H9 (cell line): Measurements from ENCODE around the gene BCAS3. TPM values are rescaled to one million over a fixed set of nuclear protein-coding genes. Genes with fewer than 3 reads are reported as not detected.

Source experiments
- DNase-seq: peaks from one replicate; pipeline ENCODE4 v3.0.0-alpha.2; 2017
- H2AFZ ChIP-seq: one replicate; pipeline ENCODE4 v1.6.1; 2013; ENCODE audit warnings: mild to moderate bottlenecking, low read length, control low read depth, moderate library complexity
- H2AK5ac ChIP-seq: 2 replicates; pipeline ENCODE4 v1.6.1; 2013; ENCODE audit warnings: low read length, control low read depth, mixed read lengths; ENCODE audit not compliant: insufficient read length
- H2BK120ac ChIP-seq: one replicate; pipeline ENCODE4 v1.6.1; 2013; ENCODE audit warnings: low read depth, mild to moderate bottlenecking, low read length, control low read depth, inconsistent platforms; ENCODE audit not compliant: poor library complexity, severe bottlenecking
- H2BK12ac ChIP-seq: 2 replicates; pipeline ENCODE4 v1.6.1; 2013; ENCODE audit warnings: low read length, control low read depth, mixed read lengths, low read depth; ENCODE audit not compliant: insufficient read length
- H2BK15ac ChIP-seq: 2 replicates; pipeline ENCODE4 v1.6.1; 2013; ENCODE audit warnings: low read depth, low read length, control low read depth
- H2BK20ac ChIP-seq: one replicate; pipeline ENCODE4 v1.6.1; 2013; ENCODE audit warnings: low read depth, mild to moderate bottlenecking, low read length, control low read depth, inconsistent platforms; ENCODE audit not compliant: poor library complexity, severe bottlenecking
- H2BK5ac ChIP-seq: 2 replicates; pipeline ENCODE4 v1.6.1; 2013; ENCODE audit warnings: low read length, control low read depth, mixed read lengths; ENCODE audit not compliant: insufficient read length
- H3K14ac ChIP-seq: 2 replicates; pipeline ENCODE4 v1.6.1; 2013; ENCODE audit warnings: low read length, control low read depth; ENCODE audit not compliant: insufficient read depth
- H3K18ac ChIP-seq: 2 replicates; pipeline ENCODE4 v1.6.1; 2013; ENCODE audit warnings: low read depth, mild to moderate bottlenecking, mixed read lengths, low read length, control low read depth; ENCODE audit not compliant: insufficient read length
- H3K23ac ChIP-seq: 2 replicates; pipeline ENCODE4 v1.6.1; 2013; ENCODE audit warnings: low read length, control low read depth, mixed read lengths, low read depth; ENCODE audit not compliant: insufficient read length
- H3K23me2 ChIP-seq: 2 replicates; pipeline ENCODE4 v1.6.1; 2013; ENCODE audit warnings: low read depth, mild to moderate bottlenecking, mixed read lengths, low read length, control low read depth; ENCODE audit not compliant: insufficient read length, poor library complexity, severe bottlenecking
- H3K27ac ChIP-seq: 2 replicates; pipeline ENCODE4 v1.5.1; 2013; ENCODE audit warnings: low read length, control low read depth, mixed read lengths, low read depth; ENCODE audit not compliant: insufficient read length
- H3K27me3 ChIP-seq: 2 replicates; pipeline ENCODE4 v1.6.1; 2013; ENCODE audit warnings: low read length, control low read depth, inconsistent platforms; ENCODE audit not compliant: insufficient read depth
- H3K4ac ChIP-seq: 2 replicates; pipeline ENCODE4 v1.6.1; 2013; ENCODE audit warnings: low read depth, mild to moderate bottlenecking, control low read depth, inconsistent platforms, low read length, moderate library complexity
- H3K4me1 ChIP-seq: 2 replicates; pipeline ENCODE4 v1.6.1; 2013; ENCODE audit warnings: low read length, control low read depth, inconsistent platforms; ENCODE audit not compliant: insufficient read depth
- H3K4me2 ChIP-seq: 2 replicates; pipeline ENCODE4 v1.6.1; 2013; ENCODE audit warnings: low read length, control low read depth, mixed read lengths; ENCODE audit not compliant: insufficient read length, insufficient read depth
- H3K56ac ChIP-seq: 2 replicates; pipeline ENCODE4 v1.6.1; 2013; ENCODE audit warnings: low read depth, mild to moderate bottlenecking, mixed read lengths, low read length, control low read depth; ENCODE audit not compliant: insufficient read length
- H3K79me1 ChIP-seq: 2 replicates; pipeline ENCODE4 v1.6.1; 2013; ENCODE audit warnings: low read depth, mild to moderate bottlenecking, moderate library complexity, low read length, control low read depth, inconsistent platforms; ENCODE audit not compliant: insufficient read depth, poor library complexity, severe bottlenecking
- H3K79me2 ChIP-seq: 2 replicates; pipeline ENCODE4 v1.6.1; 2013; ENCODE audit warnings: low read length, control low read depth, inconsistent platforms; ENCODE audit not compliant: insufficient read depth
- H3K9ac ChIP-seq: 2 replicates; pipeline ENCODE4 v1.6.1; 2013; ENCODE audit warnings: low read length, control low read depth, mixed read lengths; ENCODE audit not compliant: insufficient read length; ENCODE audit errors: extremely low read depth
- H3K9me3 ChIP-seq: one replicate; pipeline ENCODE4 v1.6.1; 2013; ENCODE audit warnings: low read depth, low read length, inconsistent platforms; ENCODE audit not compliant: control insufficient read depth
- H3T11ph ChIP-seq: one replicate; pipeline ENCODE4 v1.6.1; 2013; ENCODE audit warnings: mild to moderate bottlenecking, low read length, control low read depth, inconsistent platforms
- H4K20me1 ChIP-seq: one replicate; pipeline ENCODE4 v1.6.1; 2013; ENCODE audit not compliant: control insufficient read depth, insufficient read length, insufficient read depth
- H4K5ac ChIP-seq: 2 replicates; pipeline ENCODE4 v1.6.1; 2013; ENCODE audit warnings: low read depth, mild to moderate bottlenecking, mixed read lengths, low read length, control low read depth; ENCODE audit not compliant: insufficient read length
- H4K8ac ChIP-seq: replicated peaks from 2 replicates; pipeline ENCODE4 v1.6.1; 2013; ENCODE audit warnings: low read length, control low read depth, mixed read lengths, low read depth; ENCODE audit not compliant: insufficient read length
- H4K91ac ChIP-seq: 2 replicates; pipeline ENCODE4 v1.6.1; 2013; ENCODE audit warnings: low read depth, mild to moderate bottlenecking, moderate library complexity, mixed read lengths, low read length, control low read depth; ENCODE audit not compliant: insufficient read length
- H3K27ac Mint-ChIP-seq, 3 experiments: 2 replicates in 2 of 3; 3 replicates in 1 of 3; pipeline ENCODE4 v1.8.0; 2020 to 2021; ENCODE audit warnings: mixed read lengths in 3 of 3, mild to moderate bottlenecking in 1 of 3, moderate library complexity in 1 of 3
- H3K27me3 Mint-ChIP-seq: 2 replicates; pipeline ENCODE4 v1.8.0; 2021; ENCODE audit warnings: low read depth, mild to moderate bottlenecking, moderate library complexity, mixed read lengths
- H3K36me3 Mint-ChIP-seq, 3 experiments: 2 replicates in 2 of 3; 3 replicates in 1 of 3; pipeline ENCODE4 v1.8.0; 2020 to 2021; ENCODE audit warnings: low read depth in 3 of 3, mixed read lengths in 3 of 3; ENCODE audit not compliant: insufficient read depth in 1 of 3
- H3K4me1 Mint-ChIP-seq, 2 experiments: 2 replicates each; pipeline ENCODE4 v1.8.0; 2020; ENCODE audit warnings: mixed read lengths in 2 of 2
- H3K4me3 Mint-ChIP-seq, 2 experiments: 2 replicates in 1 of 2; 3 replicates in 1 of 2; pipeline ENCODE4 v1.8.0; 2020 to 2021; ENCODE audit warnings: mild to moderate bottlenecking in 2 of 2, mixed read lengths in 2 of 2, moderate library complexity in 1 of 2
- H3K9me3 Mint-ChIP-seq, 2 experiments: 2 replicates in 1 of 2; 3 replicates in 1 of 2; pipeline ENCODE4 v1.8.0; 2020; ENCODE audit warnings: mild to moderate bottlenecking in 2 of 2, mixed read lengths in 2 of 2, moderate library complexity in 1 of 2
- CTCF ChIP-seq: fragments of 200-600 bp; sonication (generic); conservative IDR thresholded peaks from 3 replicates; pipeline ENCODE4 v1.8.0; 2021; ENCODE audit warnings: antibody characterized with exemption, mild to moderate bottlenecking
- WGBS: extraction: QIAGEN DNeasy Blood & Tissue Kit; methylation state at CpG from one replicate; pipeline ENCODE4 v1.1.7; 2013; ENCODE audit warnings: missing lambda C conversion rate, low lambda C conversion rate, mixed read lengths; ENCODE audit not compliant: insufficient read length; ENCODE audit errors: extremely low coverage; 5-methylcytosine and 5-hydroxymethylcytosine counted together
- total RNA-seq: library from RNA; stranded (reverse); gene quantifications from 2 replicates; pipeline ENCODE4 v1.2.1, GENCODE V29; 2021

The BCAS3 gene
- total RNA-seq, 1 experiment from 2014 or later = 22.4 TPM

DNA sequence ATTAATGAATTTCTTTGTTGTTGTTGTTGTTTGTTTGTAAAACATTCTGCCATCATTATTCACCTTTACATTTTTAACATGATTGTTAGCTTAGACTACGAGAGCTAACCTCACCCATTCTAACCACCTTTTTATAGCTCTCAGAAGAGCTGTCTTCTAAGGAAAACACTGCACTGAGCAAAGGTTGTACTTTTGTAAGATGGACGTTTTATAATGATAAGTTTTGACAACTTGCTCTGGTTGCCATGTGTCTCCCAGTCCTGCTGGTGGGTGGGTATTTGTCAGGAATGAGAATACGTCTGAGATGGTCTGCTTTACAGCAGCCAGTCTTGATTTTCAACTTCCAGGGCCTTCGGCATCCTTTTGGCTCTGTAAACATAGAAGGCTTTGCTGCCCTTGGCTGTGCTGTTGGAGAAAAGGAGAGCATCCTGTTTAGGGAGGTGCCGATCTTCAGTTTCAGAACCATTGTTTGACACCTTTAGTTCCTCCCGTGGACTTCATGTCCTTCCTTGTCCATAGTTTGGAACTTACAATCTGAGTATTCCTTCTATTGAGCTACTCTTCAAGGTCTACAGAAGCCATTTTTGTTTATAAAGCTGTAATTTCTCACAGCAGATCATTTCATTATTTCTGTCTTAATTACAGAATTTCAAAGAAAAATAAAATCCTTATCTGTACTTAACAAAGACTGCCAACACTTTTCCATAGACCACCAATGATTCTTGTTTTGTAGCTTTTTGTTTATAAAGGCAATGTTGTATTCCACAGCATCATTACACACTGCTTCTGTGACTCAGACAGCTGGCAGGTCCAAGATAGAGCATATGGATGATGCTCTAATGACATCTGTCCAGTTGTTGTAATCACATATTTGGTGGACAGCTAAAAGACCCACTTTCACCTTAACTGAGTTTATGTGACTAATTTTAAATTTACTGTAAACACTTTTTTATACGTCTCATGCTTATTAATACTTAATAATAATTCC lies 451.9 kb downstream of the BCAS3 start:
- Histone ChIP-seq H4K8ac (no peak overlapping the region), H3K4ac (no peak overlapping the region), H3K27me3 (no peaks in the 10 kb centered on the region), H3K9me3 (no peaks in the 10 kb centered on the region), H3K27ac (no peak overlapping the region), H3K23ac (no peak overlapping the region), H3K79me1 (no peaks in the 10 kb centered on the region), H3K4me1 (no peaks in the 10 kb centered on the region), H3K18ac (no peak overlapping the region), H2BK120ac (no peak overlapping the region), H2BK15ac (no peak overlapping the region), H3K9ac (no peak overlapping the region), H3K23me2 (no peaks in the 10 kb centered on the region), H4K91ac (no peak overlapping the region), H2BK5ac (no peak overlapping the region), H4K5ac (no peak overlapping the region), H2AK5ac (no peak overlapping the region), H2BK20ac (no peak overlapping the region), H3K79me2 (no peaks in the 10 kb centered on the region), H2BK12ac (no peak overlapping the region), H3K56ac (no peak overlapping the region), H3K14ac (no peak overlapping the region), H3K4me2 (no peak overlapping the region), H2AFZ (no peak overlapping the region), H3T11ph (no peak overlapping the region), H4K20me1 (no peaks in the 10 kb centered on the region)
- Mint-ChIP-seq H3K4me1 (no peaks in the 10 kb centered on the region), H3K27me3 (no peaks in the 10 kb centered on the region), H3K9me3 (no peaks in the 10 kb centered on the region), H3K27ac (no peak overlapping the region), H3K36me3 (no peaks in the 10 kb centered on the region), H3K4me3 (no peak overlapping the region)
- no CpG with 5 or more reads among the region's 7 CpGs for WGBS
- TF ChIP-seq CTCF = no peak
- DNase-seq = no peak
